ENCODE data around the gene RELL2.

DNA sequence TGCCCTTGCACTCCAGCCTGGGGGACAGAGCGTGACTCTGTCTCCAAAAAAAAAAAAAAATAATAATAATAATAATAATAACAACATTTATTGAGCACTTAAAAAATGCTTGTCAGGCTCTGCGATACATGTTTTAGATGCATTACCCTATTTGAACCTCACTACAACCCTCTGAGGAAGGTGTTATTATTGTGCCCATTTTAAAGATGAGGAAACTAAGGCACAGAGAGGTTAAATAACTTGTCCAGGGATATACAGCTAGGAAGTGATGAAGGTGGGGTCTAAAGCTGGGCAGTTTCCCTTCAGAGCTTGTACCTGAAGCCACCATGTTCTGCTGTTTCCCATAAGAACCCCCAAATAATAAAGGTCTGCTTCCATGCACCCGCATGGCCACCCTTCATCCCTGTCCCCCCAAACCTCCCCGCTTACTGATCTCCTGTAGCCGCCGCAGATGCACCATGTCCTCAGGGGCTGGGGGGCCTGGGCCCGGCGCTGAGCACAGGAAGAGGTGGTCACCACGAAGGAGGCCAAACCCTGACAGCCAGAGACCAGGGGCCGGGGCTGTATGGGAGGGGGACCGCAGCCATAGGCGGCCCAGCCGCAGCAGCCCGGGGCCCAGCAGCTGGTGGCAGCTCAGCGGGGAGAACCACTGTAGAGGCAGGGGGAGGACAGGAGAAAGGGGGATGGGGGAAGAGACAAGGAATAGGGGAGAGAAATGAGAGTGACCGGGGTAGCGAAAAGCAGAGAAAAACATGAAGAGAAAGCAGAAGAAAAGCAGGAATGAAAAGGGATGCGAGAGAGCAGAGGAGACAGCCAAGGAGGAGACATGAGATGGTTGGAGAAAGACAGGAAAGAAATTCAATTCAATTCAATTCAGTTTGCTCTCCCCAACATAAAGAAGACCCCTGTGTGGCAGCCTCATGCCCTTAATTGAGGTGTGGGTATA, 29.5 kb downstream of the RELL2 start:
- TF ChIP-seq POLR2AphosphoS5 (IDR thresholded peaks at IDR 0.05; ENCODE audit: insufficient read depth in 1 of 2, low read depth in 1 of 2) (no peak), CTCF (IDR thresholded peaks at IDR 0.05) (no peak)

Measured in vagina (tissue), 2 donors.